ENCODE data around the gene FGF7.
"Not testable (repeated sequence)": the region's sequence is repeated elsewhere in the genome, so short reads cannot be mapped to it uniquely, and the experiment has no call there.

- not testable (repeated sequence) for TF ChIP-seq CTCF (IDR thresholded peaks at IDR 0.05; ENCODE audit: control extremely low read depth in 1 of 3, insufficient read depth in 1 of 3, low read depth in 1 of 3, low read length in 3 of 3); MAFK (IDR thresholded peaks at IDR 0.05; ENCODE audit: low read depth, low read length)
These were observed 20.3 kb upstream of the FGF7 start for GRCh38 chr15:49402515-49403296.

All from H1 (cell line).